ENCODE measurements around the gene ARID1B. TPM values are rescaled to one million over a fixed set of nuclear protein-coding genes. Genes with fewer than 3 reads are reported as not detected.

Gene ARID1B
- total and polyA plus RNA-seq, 2 donors (not counting 1 experiment from before 2014, with no cell fraction given), result 47.2 to 280 TPM

DNA sequence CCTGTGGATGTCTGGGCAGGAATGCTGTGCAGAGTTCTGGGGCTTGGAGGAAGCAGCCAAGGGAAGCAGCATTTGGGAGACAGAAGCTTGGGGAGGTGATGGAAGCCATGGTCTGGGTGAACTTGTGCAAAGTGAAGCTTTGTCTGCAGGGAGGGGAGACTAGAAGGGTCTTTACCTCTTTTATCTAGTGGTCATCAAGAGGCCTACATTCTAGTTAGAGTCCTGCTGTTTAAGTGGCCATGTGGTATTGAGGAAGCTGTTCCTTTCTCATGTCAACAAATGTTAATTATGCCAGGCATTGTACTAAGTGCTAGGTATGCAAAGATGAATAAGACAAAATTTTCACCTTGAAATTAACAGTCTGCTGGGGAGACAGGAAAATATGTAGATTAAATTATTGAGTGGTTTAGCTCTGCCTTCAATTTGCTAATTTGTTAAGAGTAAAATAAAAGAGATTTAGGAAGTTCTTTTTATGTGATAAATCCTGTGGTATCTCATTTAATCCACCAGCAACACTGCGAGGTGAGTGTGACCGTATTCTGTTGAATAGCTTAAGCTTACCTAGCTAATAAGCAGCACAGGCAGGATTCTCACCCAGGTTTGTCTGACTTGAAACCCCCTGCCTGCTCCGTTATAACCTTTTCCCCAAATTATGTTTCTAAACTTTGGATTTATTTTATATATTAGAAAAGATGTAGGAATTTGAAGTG, 43.1 kb downstream of the ARID1B start:
- H3K9ac ChIP-seq (ENCODE audit: low read length), result no peak overlapping the region
- H3K27me3 ChIP-seq (replicated peaks in 1 of 4; ENCODE audit: control extremely low read depth in 1 of 4, control insufficient read depth in 3 of 4, insufficient read depth in 4 of 4, low read length in 3 of 4), result no peaks in the 10 kb centered on the region
- intact Hi-C loops (cut with micrococcal nuclease), result no loop called here
- Mint-ChIP-seq H3K4me3 (peak overlapping the region; percentile 3), H3K27me3 (no peaks in the 10 kb centered on the region), H3K4me1 (peaks cover 86% of the 10 kb centered on the region), H3K9me3 (ENCODE audit: insufficient read depth) (no peaks in the 10 kb centered on the region), H3K27ac (peak overlapping the region; percentile 10)
- H3K36me3 ChIP-seq (replicated peaks in 1 of 2; ENCODE audit: control extremely low read depth in 1 of 2, control insufficient read depth in 1 of 2, extremely low read depth in 1 of 2, insufficient read depth in 2 of 2, low read length in 1 of 2), result no peaks in the 10 kb centered on the region
- H2AFZ ChIP-seq (ENCODE audit: insufficient read depth, low read depth, low read length, poor library complexity, severe bottlenecking), result no peak overlapping the region
- no peak for ATAC-seq (ENCODE audit: low read depth)
- peak overlapping the region; percentile 17 for H3K4me2 ChIP-seq (replicated peaks; ENCODE audit: low read depth, low read length, poor library complexity, severe bottlenecking)
- H3K4me3 ChIP-seq (ENCODE audit: control extremely low read depth in 1 of 5, extremely low read depth in 1 of 5, insufficient read depth in 1 of 5, low read depth in 2 of 5, low read length in 4 of 5), result no peak overlapping the region
- TF ChIP-seq CTCF (IDR thresholded peaks at IDR 0.05) (no peak), EZH2 (IDR thresholded peaks at IDR 0.05; ENCODE audit: borderline replicate concordance, insufficient read depth, low read depth, low read length, poor library complexity, severe bottlenecking) (no peak)
- H3K27ac ChIP-seq (ENCODE audit: low read length in 2 of 2), result peak overlapping the region in 1 of 2 donors; percentile 27
- peaks cover 99% of the 10 kb centered on the region for H3K79me2 ChIP-seq (ENCODE audit: control insufficient read depth, insufficient read depth, low read length)
- ChIA-PET POLR2A (interaction anchor here (0.6 kb wide), 1 partner anchor 116 kb away, joined by 4 read pairs; no protein-coding TSS in a partner anchor), CTCF (interaction anchor here (0.6 to 1.5 kb wide), 2 partner anchors 78 to 182 kb away, joined by 3 to 4 read pairs; no protein-coding TSS in a partner anchor)
- H4K20me1 ChIP-seq (ENCODE audit: control insufficient read depth, insufficient read depth, low read length, poor library complexity, severe bottlenecking), result peaks cover 73% of the 10 kb centered on the region
- no CpG with 5 or more reads among the region's 3 CpGs for WGBS (ENCODE audit: insufficient coverage)
- no peak for DNase-seq
- no peaks in the 10 kb centered on the region for H3K9me3 ChIP-seq (ENCODE audit: control extremely low read depth in 1 of 3, control insufficient read depth in 2 of 3, insufficient read depth in 1 of 3, low read length in 2 of 3)
- peaks cover 66 to 90% of the 10 kb centered on the region in 2 donors for H3K4me1 ChIP-seq (ENCODE audit: control insufficient read depth in 2 of 2, insufficient read depth in 2 of 2, low read length in 2 of 2)

DNA sequence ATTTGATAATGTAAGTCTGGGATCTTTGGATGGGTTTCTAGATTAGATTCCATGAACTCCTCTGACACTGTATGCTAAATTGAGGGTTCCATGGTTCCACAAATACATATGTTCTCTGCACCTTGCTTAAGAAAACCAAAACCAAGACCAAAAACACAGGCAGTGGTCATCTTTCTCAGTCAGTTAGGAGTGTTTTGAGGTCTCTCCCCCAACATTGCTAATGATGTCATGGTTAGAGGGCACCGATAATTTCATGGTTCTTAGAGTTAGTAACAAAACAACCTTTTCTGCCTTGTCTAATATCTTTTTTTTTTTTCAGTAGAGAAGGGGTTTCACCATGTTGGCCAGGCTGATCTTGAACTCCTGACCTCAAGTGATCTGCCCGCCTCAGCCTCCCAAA, 44.5 kb downstream of the ARID1B start:
- no peaks in the 10 kb centered on the region for H3K9me3 ChIP-seq (ENCODE audit: control extremely low read depth in 1 of 3, control insufficient read depth in 2 of 3, insufficient read depth in 1 of 3, low read length in 2 of 3)
- TF ChIP-seq EZH2 (IDR thresholded peaks at IDR 0.05; ENCODE audit: borderline replicate concordance, insufficient read depth, low read depth, low read length, poor library complexity, severe bottlenecking) (no peak), CTCF (IDR thresholded peaks at IDR 0.05) (no peak)
- intact Hi-C loops (cut with micrococcal nuclease), result no loop called here
- no peak overlapping the region for H3K4me3 ChIP-seq (ENCODE audit: control extremely low read depth in 1 of 5, extremely low read depth in 1 of 5, insufficient read depth in 1 of 5, low read depth in 2 of 5, low read length in 4 of 5)
- no peak overlapping the region for H3K4me3 Mint-ChIP-seq
- H3K36me3 ChIP-seq (replicated peaks in 1 of 2; ENCODE audit: control extremely low read depth in 1 of 2, control insufficient read depth in 1 of 2, extremely low read depth in 1 of 2, insufficient read depth in 2 of 2, low read length in 1 of 2), result no peaks in the 10 kb centered on the region
- H3K27me3 ChIP-seq (replicated peaks in 1 of 4; ENCODE audit: control extremely low read depth in 1 of 4, control insufficient read depth in 3 of 4, insufficient read depth in 4 of 4, low read length in 3 of 4), result no peaks in the 10 kb centered on the region
- peak overlapping the region in 1 of 2 donors; percentile 37 for H3K27ac ChIP-seq (ENCODE audit: low read length in 2 of 2)
- no peak overlapping the region for H3K27ac Mint-ChIP-seq
- POLR2A ChIA-PET, result no interaction called here
- peaks cover 70 to 84% of the 10 kb centered on the region in 2 donors for H3K4me1 ChIP-seq (ENCODE audit: control insufficient read depth in 2 of 2, insufficient read depth in 2 of 2, low read length in 2 of 2)
- H3K9ac ChIP-seq (ENCODE audit: low read length), result no peak overlapping the region
- H2AFZ ChIP-seq (ENCODE audit: insufficient read depth, low read depth, low read length, poor library complexity, severe bottlenecking), result no peak overlapping the region
- no CpG with 5 or more reads among the region's 2 CpGs for WGBS (ENCODE audit: insufficient coverage)
- CTCF ChIA-PET, result interaction anchor here (1.5 kb wide), 1 partner anchor 184 kb away, joined by 3 read pairs; no protein-coding TSS in a partner anchor
- ATAC-seq (ENCODE audit: low read depth) (no peak), DNase-seq (no peak)
- H3K9me3 Mint-ChIP-seq (ENCODE audit: insufficient read depth), result no peaks in the 10 kb centered on the region
- H3K4me2 ChIP-seq (replicated peaks; ENCODE audit: low read depth, low read length, poor library complexity, severe bottlenecking), result no peak overlapping the region
- H4K20me1 ChIP-seq (ENCODE audit: control insufficient read depth, insufficient read depth, low read length, poor library complexity, severe bottlenecking), result peaks cover 69% of the 10 kb centered on the region
- peaks cover 99% of the 10 kb centered on the region for H3K79me2 ChIP-seq (ENCODE audit: control insufficient read depth, insufficient read depth, low read length)
- no peaks in the 10 kb centered on the region for H3K27me3 Mint-ChIP-seq
- peaks cover 85% of the 10 kb centered on the region for H3K4me1 Mint-ChIP-seq
